Neuronal stem cell (in vitro differentiated cells): Measurements from ENCODE around the gene HMGCS2.

Experiments used
- DNase-seq: peaks from one replicate; pipeline ENCODE4 v3.0.0-alpha.2; 2013; ENCODE audit warnings: low spot score
- H2AFZ ChIP-seq: one replicate; pipeline ENCODE4 v1.6.1; 2013; ENCODE audit warnings: mild to moderate bottlenecking, low read length, inconsistent platforms
- H2AK5ac ChIP-seq: 2 replicates; pipeline ENCODE4 v1.6.1; 2013; ENCODE audit warnings: low read depth, mild to moderate bottlenecking, inconsistent platforms, low read length, moderate library complexity, mixed read lengths
- H2BK120ac ChIP-seq: 2 replicates; pipeline ENCODE4 v1.6.1; 2013; ENCODE audit warnings: low read depth, mild to moderate bottlenecking, inconsistent platforms, low read length, moderate library complexity, mixed read lengths
- H2BK12ac ChIP-seq: one replicate; pipeline ENCODE4 v1.6.1; 2013; ENCODE audit warnings: low read length, inconsistent platforms
- H2BK15ac ChIP-seq: 2 replicates; pipeline ENCODE4 v1.6.1; 2013; ENCODE audit warnings: mild to moderate bottlenecking, low read length, inconsistent platforms, mixed read lengths
- H2BK5ac ChIP-seq: one replicate; pipeline ENCODE4 v1.6.1; 2013; ENCODE audit warnings: inconsistent platforms, mild to moderate bottlenecking, low read length, moderate library complexity
- H3K14ac ChIP-seq: one replicate; pipeline ENCODE4 v1.6.1; 2013; ENCODE audit warnings: low read length, inconsistent platforms
- H3K18ac ChIP-seq: 2 replicates; pipeline ENCODE4 v1.6.1; 2013; ENCODE audit warnings: low read length, inconsistent platforms
- H3K23ac ChIP-seq: 2 replicates; pipeline ENCODE4 v1.6.1; 2013; ENCODE audit warnings: low read depth, mild to moderate bottlenecking, mixed read lengths, low read length, inconsistent platforms; ENCODE audit not compliant: poor library complexity
- H3K27ac ChIP-seq: replicated peaks from 3 replicates; pipeline ENCODE4 v1.5.1; 2013; ENCODE audit warnings: low read length, inconsistent platforms
- H3K27me3 ChIP-seq, 3 experiments: 2 replicates each; pipeline ENCODE4 v1.6.1; 2013; ENCODE audit warnings: low read length in 3 of 3, mild to moderate bottlenecking in 2 of 3, inconsistent platforms in 1 of 3, low read depth in 1 of 3, mixed read lengths in 1 of 3, moderate library complexity in 1 of 3; ENCODE audit not compliant: control insufficient read depth in 3 of 3, insufficient read depth in 3 of 3
- H3K36me3 ChIP-seq, 2 donors: replicated peaks in 1 of 2; 2 replicates each; pipeline ENCODE4 v1.6.1; 2013; ENCODE audit warnings: low read length in 2 of 2; ENCODE audit not compliant: control insufficient read depth in 2 of 2, insufficient read depth in 2 of 2
- H3K4ac ChIP-seq: 2 replicates; pipeline ENCODE4 v1.6.1; 2013; ENCODE audit warnings: inconsistent platforms, mild to moderate bottlenecking, low read length, moderate library complexity
- H3K4me1 ChIP-seq, 2 donors: 1 replicate in 1 of 2; 2 replicates in 1 of 2; pipeline ENCODE4 v1.6.1; 2013; ENCODE audit warnings: low read length in 2 of 2, low read depth in 1 of 2; ENCODE audit not compliant: control insufficient read depth in 2 of 2, insufficient read depth in 1 of 2
- H3K4me2 ChIP-seq: one replicate; pipeline ENCODE4 v1.6.1; 2013; ENCODE audit warnings: mild to moderate bottlenecking, low read length, inconsistent platforms; ENCODE audit not compliant: insufficient read depth, poor library complexity, severe bottlenecking
- H3K4me3 ChIP-seq, 2 donors: 2 replicates each; pipeline ENCODE4 v1.5.1; 2013; ENCODE audit warnings: low read length in 2 of 2, mild to moderate bottlenecking in 2 of 2, inconsistent platforms in 1 of 2, moderate library complexity in 1 of 2
- H3K79me1 ChIP-seq: one replicate; pipeline ENCODE4 v1.6.1; 2013; ENCODE audit warnings: low read depth, mild to moderate bottlenecking, inconsistent platforms, low read length, moderate library complexity
- H3K9ac ChIP-seq: one replicate; pipeline ENCODE4 v1.6.1; 2013; ENCODE audit warnings: mild to moderate bottlenecking, low read depth, low read length, inconsistent platforms; ENCODE audit not compliant: poor library complexity
- H3K9me3 ChIP-seq, 2 donors: replicated peaks in 1 of 2; 2 replicates each; pipeline versions ENCODE3 to v1.6.1; 2013; ENCODE audit warnings: low read length in 2 of 2, mild to moderate bottlenecking in 2 of 2, inconsistent platforms in 1 of 2, low read depth in 1 of 2, mixed read lengths in 1 of 2, moderate library complexity in 1 of 2; ENCODE audit not compliant: control insufficient read depth in 2 of 2, insufficient read depth in 1 of 2
- H4K8ac ChIP-seq: one replicate; pipeline ENCODE4 v1.6.1; 2013; ENCODE audit warnings: low read depth, mild to moderate bottlenecking, inconsistent platforms, low read length, moderate library complexity
- H4K91ac ChIP-seq: one replicate; pipeline ENCODE4 v1.6.1; 2013; ENCODE audit warnings: low read length, low read depth, mild to moderate bottlenecking, inconsistent platforms; ENCODE audit not compliant: poor library complexity
- WGBS, 2 donors: extraction: QIAGEN DNeasy Blood & Tissue Kit; methylation state at CpG; one replicate each; pipeline ENCODE4 v1.1.7; 2013; ENCODE audit warnings: missing lambda C conversion rate in 2 of 2, mixed read lengths in 1 of 2; ENCODE audit not compliant: insufficient read length in 2 of 2, insufficient replicate concordance in 1 of 2; ENCODE audit errors: extremely low coverage in 2 of 2; 5-methylcytosine and 5-hydroxymethylcytosine counted together

HMGCS2 gene

GRCh38 chr1:119703666-119704450 lies 64.8 kb downstream of the HMGCS2 start:
- DNase-seq = no peak
- Histone ChIP-seq H3K27ac (no peak overlapping the region), H3K9me3 (peaks cover 9 to 10% of the 10 kb centered on the region in 2 donors), H3K36me3 (no peaks in the 10 kb centered on the region), H2BK15ac (no peak overlapping the region), H3K4me1 (no peaks in the 10 kb centered on the region), H3K4ac (no peak overlapping the region), H3K23ac (no peak overlapping the region), H3K9ac (no peak overlapping the region), H2BK120ac (no peak overlapping the region), H3K27me3 (peaks cover 0 to 5% (median 0%) of the 10 kb centered on the region in 3 experiments), H3K4me2 (no peak overlapping the region), H3K79me1 (no peaks in the 10 kb centered on the region), H2BK12ac (no peak overlapping the region), H3K4me3 (no peak overlapping the region), H3K14ac (no peak overlapping the region), H4K8ac (no peak overlapping the region), H2AK5ac (no peak overlapping the region), H3K18ac (no peak overlapping the region), H2BK5ac (no peak overlapping the region), H4K91ac (no peak overlapping the region), H2AFZ (no peak overlapping the region)
- no CpG with 5 or more reads among the region's 6 CpGs for WGBS, 2 donors

DNA sequence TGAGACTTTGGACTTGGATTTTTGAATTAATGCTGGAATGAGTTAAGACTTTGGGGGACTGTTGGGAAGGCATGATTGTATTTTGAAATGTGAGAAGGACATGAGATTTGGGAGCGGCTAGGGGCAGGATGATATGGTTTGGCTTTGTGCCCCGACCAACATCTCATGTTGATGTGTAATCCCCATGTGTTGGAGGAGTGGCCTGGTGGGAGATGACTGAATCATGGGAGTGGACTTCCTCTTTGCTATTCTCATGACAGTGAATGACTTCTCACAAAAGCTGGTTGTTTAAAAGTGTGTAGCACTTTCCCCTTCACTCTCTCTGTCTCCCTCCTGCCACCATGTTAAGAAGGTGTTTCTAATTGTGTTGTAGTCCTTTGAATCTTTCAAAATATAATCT lies 66.3 kb downstream of the HMGCS2 start:
- DNase-seq = no peak
- peaks cover 0 to 5% (median 0%) of the 10 kb centered on the region in 3 experiments for H3K27me3 ChIP-seq

GRCh38 chr1:119701659-119702058 lies 67.0 kb downstream of the HMGCS2 start:
- H4K8ac ChIP-seq = no peak overlapping the region
- H3K18ac ChIP-seq = no peak overlapping the region
- no peak overlapping the region for H3K27ac ChIP-seq
- no peaks in the 10 kb centered on the region for H3K4me1 ChIP-seq
- H3K79me1 ChIP-seq = no peaks in the 10 kb centered on the region
- H3K14ac ChIP-seq = no peak overlapping the region
- peaks cover 0 to 5% (median 0%) of the 10 kb centered on the region in 3 experiments for H3K27me3 ChIP-seq
- no peak overlapping the region for H3K4me3 ChIP-seq
- H3K9me3 ChIP-seq = peaks cover 9 to 10% of the 10 kb centered on the region in 2 donors
- H2BK15ac ChIP-seq = no peak overlapping the region
- no peak overlapping the region for H2BK12ac ChIP-seq
- no peak overlapping the region for H3K23ac ChIP-seq
- no peak overlapping the region for H3K4me2 ChIP-seq
- no peak overlapping the region for H3K9ac ChIP-seq
- no peak overlapping the region for H2AFZ ChIP-seq
- DNase-seq = no peak
- no peaks in the 10 kb centered on the region for H3K36me3 ChIP-seq
- no peak overlapping the region for H3K4ac ChIP-seq
- no peak overlapping the region for H2BK5ac ChIP-seq
- no peak overlapping the region for H2AK5ac ChIP-seq
- H2BK120ac ChIP-seq = no peak overlapping the region
- no peak overlapping the region for H4K91ac ChIP-seq

More for the DNA sequence above, 66.3 kb downstream of the HMGCS2 start:
- Histone ChIP-seq H2BK15ac (no peak overlapping the region), H2BK120ac (no peak overlapping the region), H3K9ac (no peak overlapping the region), H2BK12ac (no peak overlapping the region), H3K18ac (no peak overlapping the region), H3K23ac (no peak overlapping the region), H3K27ac (no peak overlapping the region), H3K4ac (no peak overlapping the region), H3K4me2 (no peak overlapping the region), H4K8ac (no peak overlapping the region), H3K36me3 (no peaks in the 10 kb centered on the region), H3K4me3 (no peak overlapping the region), H3K9me3 (peaks cover 9 to 10% of the 10 kb centered on the region in 2 donors), H3K4me1 (no peaks in the 10 kb centered on the region), H3K14ac (no peak overlapping the region), H2BK5ac (no peak overlapping the region), H2AK5ac (no peak overlapping the region), H3K79me1 (no peaks in the 10 kb centered on the region), H4K91ac (no peak overlapping the region), H2AFZ (no peak overlapping the region)
- WGBS, 2 donors = no CpG with 5 or more reads among the region's 2 CpGs

GRCh38 chr1:119700326-119700725 lies 68.4 kb downstream of the HMGCS2 start:
- no peak overlapping the region for H3K4me2 ChIP-seq
- no peak overlapping the region for H4K8ac ChIP-seq
- H4K91ac ChIP-seq = no peak overlapping the region

More at GRCh38 chr1:119700326-119700725, 68.4 kb downstream of the HMGCS2 start:
- H3K36me3 ChIP-seq = no peaks in the 10 kb centered on the region
- no CpG with 5 or more reads among the region's 2 CpGs for WGBS, 2 donors
- H3K9me3 ChIP-seq = peaks cover 9 to 10% of the 10 kb centered on the region in 2 donors
- no peak overlapping the region for H3K23ac ChIP-seq
- no peak overlapping the region for H2BK120ac ChIP-seq
- no peak overlapping the region for H3K27ac ChIP-seq
- H3K4me1 ChIP-seq = no peaks in the 10 kb centered on the region
- no peaks in the 10 kb centered on the region for H3K79me1 ChIP-seq
- no peak overlapping the region for H2BK15ac ChIP-seq
- H2BK5ac ChIP-seq = no peak overlapping the region
- DNase-seq = no peak
- no peak overlapping the region for H3K18ac ChIP-seq
- no peak overlapping the region for H3K4ac ChIP-seq
- H3K9ac ChIP-seq = no peak overlapping the region
- no peak overlapping the region for H3K4me3 ChIP-seq
- no peak overlapping the region for H2BK12ac ChIP-seq
- H2AFZ ChIP-seq = no peak overlapping the region
- peaks cover 0 to 5% (median 0%) of the 10 kb centered on the region in 3 experiments for H3K27me3 ChIP-seq
- H2AK5ac ChIP-seq = no peak overlapping the region
- H3K14ac ChIP-seq = no peak overlapping the region
